A549 (cell line): ENCODE measurements around the gene SPDYE17.
"Not testable (repeated sequence)": the region's sequence is repeated elsewhere in the genome, so short reads cannot be mapped to it uniquely, and the experiment has no call there.

ENCODE experiments used
- EP300 ChIP-seq, 2 experiments: fragments of >200 bp; sonication (Bioruptor Twin); formaldehyde crosslinking; IDR thresholded peaks; 2 replicates in 1 of 2; 3 replicates in 1 of 2; pipeline ENCODE4 v1.6.1; 2016 to 2017
- JUNB ChIP-seq: fragments of >200 bp; sonication (Bioruptor Twin); formaldehyde crosslinking; IDR thresholded peaks from 2 replicates; pipeline ENCODE4 v1.6.1; 2016
- POLR2A ChIP-seq: IDR thresholded peaks from 2 replicates; pipeline ENCODE4 v1.6.1; 2012; ENCODE audit warnings: mild to moderate bottlenecking, low read length
- RAD21 ChIP-seq, 2 experiments: fragments of >200 bp in 1 of 2; sonication (Bioruptor Twin) in 1 of 2; formaldehyde crosslinking in 1 of 2; IDR thresholded peaks in 1 of 2; conservative IDR thresholded peaks in 1 of 2; 2 replicates in 1 of 2; 3 replicates in 1 of 2; pipeline ENCODE4 v1.6.1; 2012 to 2018; ENCODE audit warnings: inconsistent platforms in 1 of 2
- REST ChIP-seq: fragments of 200-600 bp; sonication (generic); IDR thresholded peaks from 2 replicates; pipeline ENCODE4 v1.6.1; 2016; ENCODE audit warnings: antibody characterized with exemption, mild to moderate bottlenecking, moderate library complexity
- TF ChIP-seq, protein P1 (sequence below): fragments of >200 bp; sonication (Bioruptor Twin); formaldehyde crosslinking; IDR thresholded peaks from 3 replicates; pipeline ENCODE4 v1.5.1; 2016

DNA sequence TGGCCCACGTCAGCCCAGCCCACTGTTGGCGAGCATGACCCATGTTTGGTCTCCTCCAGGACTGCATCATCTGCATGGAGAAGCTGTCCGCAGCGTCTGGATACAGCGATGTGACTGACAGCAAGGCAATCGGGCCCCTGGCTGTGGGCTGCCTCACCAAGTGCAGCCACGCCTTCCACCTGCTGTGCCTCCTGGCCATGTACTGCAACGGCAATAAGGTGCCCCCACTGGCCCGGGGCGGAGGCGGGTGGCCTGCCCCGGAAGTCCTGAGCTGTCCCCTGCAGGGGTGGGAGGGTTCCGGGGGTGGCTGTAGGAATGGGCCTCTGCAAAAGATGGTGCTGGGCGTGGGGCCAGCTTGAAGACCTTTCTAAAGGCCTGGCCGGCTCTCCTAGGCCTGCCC, 30.1 kb downstream of the SPDYE17 start:
- TF ChIP-seq, protein P1, sequence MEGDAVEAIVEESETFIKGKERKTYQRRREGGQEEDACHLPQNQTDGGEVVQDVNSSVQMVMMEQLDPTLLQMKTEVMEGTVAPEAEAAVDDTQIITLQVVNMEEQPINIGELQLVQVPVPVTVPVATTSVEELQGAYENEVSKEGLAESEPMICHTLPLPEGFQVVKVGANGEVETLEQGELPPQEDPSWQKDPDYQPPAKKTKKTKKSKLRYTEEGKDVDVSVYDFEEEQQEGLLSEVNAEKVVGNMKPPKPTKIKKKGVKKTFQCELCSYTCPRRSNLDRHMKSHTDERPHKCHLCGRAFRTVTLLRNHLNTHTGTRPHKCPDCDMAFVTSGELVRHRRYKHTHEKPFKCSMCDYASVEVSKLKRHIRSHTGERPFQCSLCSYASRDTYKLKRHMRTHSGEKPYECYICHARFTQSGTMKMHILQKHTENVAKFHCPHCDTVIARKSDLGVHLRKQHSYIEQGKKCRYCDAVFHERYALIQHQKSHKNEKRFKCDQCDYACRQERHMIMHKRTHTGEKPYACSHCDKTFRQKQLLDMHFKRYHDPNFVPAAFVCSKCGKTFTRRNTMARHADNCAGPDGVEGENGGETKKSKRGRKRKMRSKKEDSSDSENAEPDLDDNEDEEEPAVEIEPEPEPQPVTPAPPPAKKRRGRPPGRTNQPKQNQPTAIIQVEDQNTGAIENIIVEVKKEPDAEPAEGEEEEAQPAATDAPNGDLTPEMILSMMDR: not testable (repeated sequence)
- not testable (repeated sequence) for TF ChIP-seq JUNB; RAD21 (conservative IDR thresholded peaks at IDR 0.05 in 1 of 2, IDR thresholded peaks at IDR 0.05 in 1 of 2); EP300 (IDR thresholded peaks at IDR 0.05); REST; POLR2A
